DOHH2 (cell line): ENCODE results near the gene ARHGAP33.

Experiments
- CTCF ChIP-seq: fragments of 200-600 bp; sonication (generic); IDR thresholded peaks from one replicate; pipeline ENCODE4 v1.5.1; 2014; ENCODE audit warnings: antibody characterized with exemption, mild to moderate bottlenecking, low read depth, low read length; ENCODE audit not compliant: poor library complexity, severe bottlenecking
- EZH2phosphoT487 ChIP-seq: fragments of 200-600 bp; sonication (generic); IDR thresholded peaks from 2 replicates; pipeline ENCODE4 v1.6.1; 2017; ENCODE audit warnings: borderline replicate concordance, mild to moderate bottlenecking, antibody characterized with exemption, low read length, moderate library complexity, mixed read lengths

GRCh38 chr19:35812220-35813042 lies 37.1 kb downstream of the ARHGAP33 start, which contains the start of gene PRODH2:
- TF ChIP-seq CTCF (no peak), EZH2phosphoT487 (no peak)
